Fibroblast of skin of scalp (primary cell): ENCODE measurements around the gene USP3.
"Not testable (repeated sequence)": the region's sequence is repeated elsewhere in the genome, so short reads cannot be mapped to it uniquely, and the experiment has no call there.

Experiments
- DNase-seq: peaks from one replicate; pipeline ENCODE4 v3.0.0-alpha.2; 2013

USP3 gene

DNA sequence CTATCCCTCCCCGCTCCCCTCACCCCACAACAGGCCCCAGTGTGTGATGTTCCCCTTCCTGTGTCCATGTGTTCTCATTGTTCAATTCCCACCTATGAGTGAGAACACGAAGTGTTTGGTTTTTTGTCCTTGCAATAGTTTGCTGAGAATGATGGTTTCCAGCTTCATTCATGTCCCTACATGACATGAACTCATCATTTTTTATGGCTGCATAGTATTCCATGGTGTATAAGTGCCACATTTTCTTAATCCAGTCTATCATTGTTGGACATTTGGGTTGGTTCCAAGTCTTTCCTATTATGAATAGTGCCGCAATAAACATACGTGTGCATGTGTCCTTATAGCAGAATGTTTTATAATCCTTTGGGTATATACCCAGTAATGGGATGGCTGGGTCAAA, 112.8 kb downstream of the USP3 start:
- DNase-seq: not testable (repeated sequence)

DNA sequence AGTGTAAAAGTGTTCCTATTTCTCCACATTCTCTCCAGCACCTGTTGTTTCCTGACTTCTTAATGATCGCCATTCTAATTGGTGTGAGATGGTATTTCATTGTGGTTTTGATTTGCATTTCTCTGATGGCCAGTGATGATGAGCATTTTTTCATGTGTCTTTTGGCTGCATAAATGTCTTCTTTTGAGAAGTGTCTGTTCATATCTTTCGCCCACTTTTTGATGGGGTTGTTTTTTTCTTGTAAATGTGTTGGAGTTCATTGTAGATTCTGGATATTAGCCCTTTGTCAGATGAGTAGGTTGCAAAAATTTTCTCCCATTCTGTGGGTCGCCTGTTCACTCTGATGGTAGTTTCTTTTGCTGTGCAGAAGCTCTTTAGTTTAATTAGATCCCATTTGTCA, 113.2 kb downstream of the USP3 start:
- DNase-seq: not testable (repeated sequence)

DNA sequence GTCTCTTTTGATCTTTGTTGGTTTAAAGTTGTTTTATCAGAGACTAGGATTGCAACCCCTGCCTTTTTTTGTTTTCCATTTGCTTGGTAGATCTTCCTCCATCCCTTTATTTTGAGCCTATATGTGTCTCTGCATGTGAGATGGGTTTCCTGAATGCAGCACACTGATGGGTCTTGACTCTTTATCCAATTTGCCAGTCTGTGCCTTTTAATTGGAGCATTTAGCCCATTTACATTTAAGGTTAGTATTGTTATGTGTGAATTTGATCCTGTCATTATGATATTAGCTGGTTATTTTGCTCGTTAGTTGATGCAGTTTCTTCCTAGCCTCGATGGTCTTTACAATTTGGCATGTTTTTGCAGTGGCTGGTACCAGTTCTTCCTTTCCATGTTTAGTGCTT, 116.4 kb downstream of the USP3 start:
- DNase-seq: not testable (repeated sequence)

DNA sequence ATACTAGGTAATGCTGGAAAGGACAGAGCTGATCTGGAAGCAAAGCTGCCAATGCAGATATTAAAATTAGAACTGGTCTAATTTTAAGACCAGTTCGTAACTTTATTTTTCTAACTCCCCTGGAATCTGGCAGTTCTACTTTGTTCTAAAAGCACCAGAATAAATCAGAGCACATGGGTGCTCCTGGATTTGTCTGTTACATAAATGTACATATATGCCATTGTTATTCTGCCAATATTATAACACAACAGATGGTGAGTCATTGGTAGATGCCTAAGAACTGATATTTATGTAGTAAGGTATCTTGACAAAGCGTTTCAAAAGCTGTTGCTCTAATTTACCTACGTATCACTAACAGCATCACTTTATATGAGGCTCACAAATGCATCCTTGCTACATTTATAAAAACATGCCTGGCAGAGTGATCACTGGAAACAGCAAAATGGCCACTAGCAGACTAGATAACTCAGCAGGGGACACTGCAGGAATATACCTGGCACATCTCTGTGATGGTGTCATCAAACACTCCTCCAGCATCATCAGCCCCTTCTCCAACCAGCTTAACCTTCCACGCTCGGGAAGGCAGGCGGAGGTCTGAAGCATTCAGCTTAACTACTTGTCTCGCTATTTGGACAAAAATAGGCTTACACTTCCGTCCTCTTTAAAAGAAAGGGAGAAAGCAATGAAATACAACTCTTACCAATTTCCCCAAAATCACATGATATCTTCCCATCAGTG, 119.0 kb downstream of the USP3 start:
- no peak for DNase-seq

DNA sequence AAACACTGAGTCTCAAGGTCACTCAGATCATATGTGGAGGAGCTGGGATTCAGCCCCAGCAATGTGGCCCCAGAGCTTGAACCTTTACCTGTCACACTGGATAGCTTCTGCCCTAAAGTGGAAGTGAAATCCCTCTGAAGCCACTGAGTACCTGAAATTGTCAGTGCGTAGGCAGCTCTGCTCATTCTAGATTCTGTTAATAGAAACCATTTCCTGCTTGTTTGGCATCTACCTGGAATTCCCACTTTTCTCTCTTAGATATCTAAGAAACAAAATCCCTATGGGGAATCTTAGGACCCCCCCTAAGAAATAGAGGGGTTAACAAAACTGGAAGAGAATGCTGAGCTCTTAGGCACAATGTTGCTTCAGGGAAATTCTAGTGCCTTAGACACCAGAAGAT, 122.6 kb downstream of the USP3 start:
- DNase-seq: no peak

DNA sequence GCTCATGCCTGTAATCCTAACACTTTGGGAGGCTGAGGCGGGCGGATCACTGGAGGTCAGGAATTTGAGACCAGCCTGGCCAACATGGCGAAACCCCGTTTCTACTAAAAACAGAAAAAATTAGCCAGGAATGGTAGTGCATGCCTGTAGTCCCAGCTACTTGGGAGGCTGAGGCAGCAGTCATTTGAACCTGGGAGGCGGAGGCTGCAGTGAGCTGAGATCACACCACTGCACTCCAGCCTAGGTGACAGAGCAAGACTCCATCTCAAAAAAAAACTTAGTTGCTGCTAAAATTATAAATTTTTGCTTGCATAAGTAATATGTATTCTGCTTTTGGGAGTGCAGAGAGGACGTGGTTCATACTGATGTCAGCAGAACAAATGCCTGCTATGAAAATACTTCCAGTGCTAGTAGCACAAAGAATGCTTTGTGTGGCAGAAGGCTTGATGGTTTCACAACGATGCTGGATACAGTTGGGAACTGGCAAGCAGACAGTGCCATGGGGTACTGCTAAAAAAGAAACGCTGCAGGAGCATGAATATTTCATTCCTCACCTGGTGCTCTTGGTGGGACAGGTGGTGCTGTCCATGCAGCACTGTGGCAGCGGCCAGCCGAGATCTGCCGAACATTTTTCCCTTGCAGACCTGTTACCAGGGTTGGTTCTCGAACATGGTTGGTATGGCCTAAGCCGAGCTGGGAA, 123.9 kb downstream of the USP3 start:
- no peak for DNase-seq

DNA sequence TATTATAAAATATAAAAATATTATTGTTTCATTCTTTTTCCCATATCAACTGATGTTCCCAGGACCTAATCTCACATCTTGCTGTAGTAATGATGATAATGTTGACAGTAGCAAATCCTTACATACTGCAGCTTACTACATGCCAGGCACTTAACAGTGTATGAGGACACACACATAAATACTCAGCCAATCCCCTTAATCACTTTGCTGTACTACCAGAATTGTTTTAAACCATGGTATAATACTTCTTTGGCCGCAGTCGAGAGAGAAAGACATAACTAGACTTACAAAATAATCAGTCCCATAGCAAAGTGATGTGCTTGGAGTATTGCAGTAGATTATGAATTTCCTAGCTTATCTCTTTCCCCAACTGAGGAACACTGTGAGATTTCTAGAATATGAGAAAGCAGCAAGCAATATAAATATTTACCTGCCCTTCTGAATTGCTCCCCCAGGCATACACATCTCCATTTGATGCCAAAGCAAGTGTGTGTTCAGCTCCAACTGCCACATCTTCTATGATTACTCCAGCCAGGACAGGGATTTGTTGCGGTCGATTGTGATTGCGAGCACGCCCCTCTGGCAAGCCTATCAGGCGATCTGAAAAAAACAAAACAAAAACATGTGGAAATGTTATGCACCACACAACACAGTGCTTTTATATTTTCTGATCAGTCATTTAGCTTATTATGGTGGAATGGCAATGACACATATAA, 125.8 kb downstream of the USP3 start:
- DNase-seq: no peak

DNA sequence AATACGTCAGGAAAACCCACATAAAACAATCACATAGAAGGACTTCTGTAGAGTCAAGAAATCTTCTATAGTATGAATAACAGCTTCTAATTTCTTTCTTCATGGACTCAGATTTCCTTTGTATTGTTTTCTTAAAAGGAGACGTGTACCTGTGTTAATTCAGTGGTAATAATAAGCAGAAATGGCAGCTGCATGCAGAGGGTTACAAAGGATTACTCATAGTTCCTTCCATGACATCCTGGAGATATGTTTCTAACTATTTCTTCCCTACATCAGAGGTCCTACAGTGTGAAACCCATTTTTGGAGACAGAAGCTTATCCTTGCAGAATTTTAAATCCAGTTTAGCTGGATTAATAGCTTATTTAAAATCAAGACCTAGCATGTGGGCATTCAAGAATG, 128.9 kb downstream of the USP3 start:
- no peak for DNase-seq

DNA sequence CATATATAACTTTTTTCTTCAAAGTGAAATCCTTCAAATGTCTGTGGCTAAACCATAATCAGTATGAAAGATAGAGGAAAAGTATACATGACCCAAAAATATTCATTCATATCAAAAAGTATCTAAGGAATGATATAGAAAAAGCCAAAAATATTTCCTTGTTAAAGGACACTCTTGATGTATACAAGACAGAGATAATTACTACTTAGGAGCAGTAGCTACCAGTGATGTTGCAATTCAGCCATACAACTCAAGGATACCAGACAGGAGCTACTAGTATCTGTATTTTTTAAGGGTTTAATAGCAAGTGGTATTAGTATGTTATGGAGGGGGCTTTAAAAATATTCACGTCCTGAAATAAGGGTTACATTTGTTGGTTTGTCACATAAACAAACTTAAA, 129.8 kb downstream of the USP3 start:
- DNase-seq: no peak

DNA sequence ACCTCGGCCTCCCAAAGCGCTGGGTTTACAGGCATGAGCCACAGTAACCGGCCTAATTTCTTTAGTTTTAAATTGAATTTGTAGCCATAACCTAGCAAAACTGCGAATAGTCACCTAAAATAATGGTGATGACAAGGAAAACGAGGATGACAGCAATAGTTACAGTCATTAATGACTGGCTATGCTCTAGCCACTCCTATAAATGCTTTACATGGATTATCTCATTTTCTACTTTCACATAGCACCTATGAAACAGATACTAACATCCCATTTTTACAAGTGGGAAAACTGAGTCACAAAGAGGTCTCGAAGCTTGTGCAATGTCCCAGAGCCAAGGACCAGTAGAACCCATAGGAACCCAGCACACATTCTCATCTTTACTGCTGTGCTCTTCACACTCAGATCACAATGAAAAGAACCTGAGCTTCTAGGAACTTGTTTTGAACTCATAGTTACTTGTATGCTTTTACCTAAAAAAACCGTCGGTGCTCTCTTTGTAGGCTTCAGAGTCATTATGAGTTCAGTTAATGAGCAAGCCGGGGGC, 132.2 kb downstream of the USP3 start:
- no peak for DNase-seq

DNA sequence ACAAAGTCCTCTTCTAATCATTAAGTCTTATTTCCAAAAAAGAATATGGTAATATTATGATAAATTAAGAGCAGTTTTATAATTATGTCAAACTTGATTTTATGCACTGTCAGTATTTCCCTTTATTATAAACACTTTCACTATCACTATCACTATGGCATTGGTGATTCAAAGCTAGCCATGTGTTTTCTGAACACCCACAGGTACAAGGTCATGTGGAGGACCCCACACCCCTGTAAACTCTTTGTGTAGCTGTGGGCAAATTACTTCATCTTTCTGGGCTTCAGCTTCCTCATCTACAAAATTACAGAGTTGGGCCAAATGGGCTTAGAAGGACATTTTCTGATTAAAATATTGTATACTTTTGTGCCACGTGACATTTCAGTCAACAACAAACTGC, 134.4 kb downstream of the USP3 start:
- DNase-seq: no peak

DNA sequence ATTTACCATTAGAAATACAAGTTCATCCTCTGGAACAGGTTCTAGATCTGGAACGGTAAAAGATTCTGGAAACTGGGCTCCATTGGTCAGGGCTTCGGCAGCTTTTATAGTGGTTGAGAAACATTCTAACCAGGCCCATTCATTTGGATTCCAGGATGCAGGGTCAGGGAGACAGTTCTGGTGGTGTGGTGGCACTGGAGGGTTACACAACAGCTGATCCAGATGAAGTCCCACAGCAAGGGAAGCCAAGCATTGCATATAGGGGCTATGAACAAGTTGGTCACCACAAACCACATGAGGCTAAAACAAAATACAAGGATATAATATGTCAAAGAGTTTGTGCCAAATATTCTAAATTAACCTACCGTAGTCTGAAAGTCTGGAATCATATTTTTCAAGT, 135.8 kb downstream of the USP3 start:
- DNase-seq: no peak
